HG02642 (cell line): ENCODE measurements around the gene INPP5D.
"Not testable (repeated sequence)": the region's sequence is repeated elsewhere in the genome, so short reads cannot be mapped to it uniquely, and the experiment has no call there.

Source experiments
- ATAC-seq: cut with Tn5 transposase; IDR thresholded peaks from one replicate; pipeline ENCODE4 v1.9.1; 2021; ENCODE audit warnings: mild to moderate bottlenecking; ENCODE audit not compliant: unreplicated experiment, poor library complexity

The INPP5D gene

DNA sequence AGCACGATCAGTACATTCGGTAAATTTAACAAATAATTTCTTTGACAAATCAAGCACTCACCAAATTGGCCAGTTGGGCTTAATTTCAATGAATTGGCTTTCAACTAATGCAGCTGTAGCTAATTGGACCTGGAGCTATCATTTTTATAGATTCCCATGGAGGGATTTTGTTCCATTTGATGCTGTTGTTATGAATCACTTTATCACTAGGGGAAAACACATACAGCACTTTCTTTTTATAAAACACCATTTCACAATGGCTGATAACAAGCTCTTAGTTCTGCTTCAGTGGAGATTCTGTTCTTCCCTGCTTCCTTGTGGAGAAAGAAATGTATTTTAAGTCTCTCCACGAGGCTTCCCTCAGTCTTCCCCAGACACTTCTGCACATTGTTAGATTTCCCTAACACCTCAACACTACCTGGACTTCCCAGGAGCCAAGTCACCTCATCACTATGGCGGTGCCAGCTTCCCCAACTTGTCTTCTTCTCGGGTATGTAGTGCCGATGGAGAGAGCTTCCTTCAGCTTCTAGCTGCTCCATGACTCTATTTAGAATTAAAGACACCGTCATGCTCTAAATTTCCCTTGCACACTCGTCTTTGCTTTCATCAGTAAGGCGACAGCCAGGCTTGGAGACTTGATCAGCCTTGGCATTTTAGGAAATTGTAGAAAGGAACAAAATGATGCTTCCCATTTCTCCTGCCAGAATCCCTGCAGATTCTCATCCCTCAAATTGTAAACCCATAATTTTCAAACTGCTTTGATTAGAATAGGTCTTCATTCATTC lies 72.0 kb downstream of the INPP5D start:
- ATAC-seq: no peak

DNA sequence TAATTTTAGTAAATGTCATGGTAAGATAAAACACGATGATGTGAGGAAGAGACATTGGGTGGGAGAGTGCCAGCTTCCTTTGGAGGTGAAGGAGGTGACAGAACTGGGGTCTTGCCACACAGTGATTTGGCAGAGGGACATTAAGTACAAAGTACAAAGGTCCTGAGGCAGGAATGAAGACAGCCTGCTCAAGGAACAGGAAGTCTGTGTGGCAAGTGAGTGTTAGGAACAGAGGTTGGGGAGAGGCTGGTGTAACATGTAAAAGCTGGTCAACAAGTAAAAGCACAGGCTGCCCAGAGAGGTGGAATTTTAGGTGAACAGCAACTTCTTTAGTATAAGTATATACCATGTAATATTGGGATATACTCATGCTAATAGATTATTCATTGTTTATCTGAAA lies 73.1 kb downstream of the INPP5D start:
- ATAC-seq: no peak

DNA sequence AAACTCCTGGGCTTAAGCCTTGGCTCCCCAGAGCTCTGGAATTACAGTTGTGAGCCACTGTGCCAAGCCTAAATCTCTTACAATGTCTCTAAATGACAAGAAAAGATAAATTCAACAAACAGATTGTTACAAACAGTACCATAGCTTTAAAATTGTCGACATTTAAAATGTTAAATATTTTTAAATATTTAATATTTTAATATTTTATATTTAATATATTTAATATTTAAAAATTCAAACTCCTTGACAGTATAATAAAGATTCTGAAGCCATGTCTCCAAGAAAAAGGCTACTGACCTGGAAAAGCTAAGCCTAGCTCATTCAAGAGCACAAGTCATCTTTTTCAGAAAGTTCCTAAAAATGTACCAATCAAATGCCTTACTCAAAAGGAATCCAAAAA lies 75.3 kb downstream of the INPP5D start:
- no peak for ATAC-seq

- ATAC-seq: no peak
Measured at GRCh38 chr2:233137040-233137439, 76.9 kb downstream of the INPP5D start.

DNA sequence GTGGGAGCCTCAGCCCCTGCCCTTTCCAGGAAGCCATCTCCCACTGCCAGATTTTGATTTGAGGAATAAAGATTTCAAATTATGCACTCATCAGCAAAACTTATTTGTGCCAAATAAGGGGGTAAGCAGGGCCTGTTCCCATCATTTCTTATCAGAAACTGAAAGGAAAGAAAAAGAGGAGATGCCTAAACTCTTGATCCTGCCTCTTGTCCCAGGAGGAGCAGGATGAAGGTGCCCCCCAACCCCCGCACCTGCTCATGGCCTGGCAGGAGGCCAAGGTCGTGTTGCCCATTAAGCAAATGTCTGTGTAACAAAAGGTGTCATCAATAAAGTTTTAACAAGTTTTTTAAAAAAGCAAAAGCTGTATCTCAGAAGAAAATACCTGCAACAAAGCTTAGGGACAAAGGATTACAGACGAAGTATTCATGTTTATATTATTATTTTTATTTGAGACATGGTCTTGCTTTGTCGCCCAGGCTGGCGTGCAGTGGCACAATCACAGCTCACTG lies 80.0 kb downstream of the INPP5D start:
- no peak for ATAC-seq

- no peak for ATAC-seq
Measured at GRCh38 chr2:233140978-233141377, 80.8 kb downstream of the INPP5D start.

- ATAC-seq: no peak
Measured at GRCh38 chr2:233141901-233142300, 81.8 kb downstream of the INPP5D start.

DNA sequence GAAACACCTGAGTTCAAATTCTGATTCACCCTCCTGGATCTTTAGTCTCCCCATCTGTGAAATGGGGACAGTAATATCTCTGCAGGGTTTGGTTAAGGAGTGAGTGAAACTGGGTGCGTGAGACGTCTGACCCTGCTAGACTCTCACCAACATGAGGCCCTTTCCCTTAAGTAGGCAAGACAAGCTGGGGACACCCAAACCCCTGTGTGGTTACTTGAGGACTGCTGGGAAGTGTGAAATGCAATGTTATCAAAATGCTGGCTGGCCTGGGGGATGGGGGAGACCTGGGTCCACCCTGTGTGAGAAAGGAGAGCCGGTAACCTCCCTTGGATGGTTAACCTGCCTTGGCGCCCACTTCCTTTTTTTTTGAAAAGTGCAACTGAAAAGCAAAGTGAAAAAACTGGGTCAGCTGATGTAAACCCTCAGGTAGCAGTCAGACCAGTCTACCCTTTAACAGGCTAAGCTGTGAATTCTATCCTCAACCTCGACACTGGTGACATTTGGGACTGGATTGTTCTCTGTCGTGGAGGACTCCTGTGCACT lies 82.3 kb downstream of the INPP5D start:
- ATAC-seq: peak; percentile 74

DNA sequence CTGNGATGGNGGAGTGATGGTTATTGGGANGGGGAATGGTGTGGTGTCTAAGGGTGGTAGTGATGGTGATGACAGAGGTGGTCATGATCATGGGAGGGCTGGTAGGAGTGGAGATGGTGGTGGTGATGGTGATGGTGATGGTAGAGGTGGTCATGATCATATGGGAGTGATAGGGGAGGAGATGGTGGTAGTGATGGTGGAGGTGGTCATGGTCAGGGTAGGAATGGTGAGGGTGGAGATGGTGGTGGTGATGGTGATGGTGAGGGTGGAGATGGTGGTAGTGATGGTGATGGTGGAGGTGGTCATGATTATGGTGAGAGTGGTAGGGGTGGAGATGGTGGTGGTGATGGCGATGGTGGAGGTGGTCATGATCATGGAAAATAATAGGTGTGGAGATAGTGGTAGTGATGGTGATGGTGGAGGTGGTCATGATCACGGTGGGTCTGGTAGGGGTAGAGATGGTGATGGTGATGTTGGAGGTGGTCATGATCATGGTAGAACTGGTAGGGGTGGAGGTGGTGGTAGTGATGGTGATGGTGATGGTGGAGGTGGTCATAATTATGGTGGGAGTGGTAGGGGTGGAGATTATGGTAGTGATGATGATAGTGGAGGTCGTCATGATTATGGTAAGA lies 83.7 kb downstream of the INPP5D start:
- no peak for ATAC-seq

GRCh38 chr2:233145726-233146125 lies 85.6 kb downstream of the INPP5D start:
- no peak for ATAC-seq

- ATAC-seq: no peak
Measured at GRCh38 chr2:233146194-233146593, 86.1 kb downstream of the INPP5D start.

DNA sequence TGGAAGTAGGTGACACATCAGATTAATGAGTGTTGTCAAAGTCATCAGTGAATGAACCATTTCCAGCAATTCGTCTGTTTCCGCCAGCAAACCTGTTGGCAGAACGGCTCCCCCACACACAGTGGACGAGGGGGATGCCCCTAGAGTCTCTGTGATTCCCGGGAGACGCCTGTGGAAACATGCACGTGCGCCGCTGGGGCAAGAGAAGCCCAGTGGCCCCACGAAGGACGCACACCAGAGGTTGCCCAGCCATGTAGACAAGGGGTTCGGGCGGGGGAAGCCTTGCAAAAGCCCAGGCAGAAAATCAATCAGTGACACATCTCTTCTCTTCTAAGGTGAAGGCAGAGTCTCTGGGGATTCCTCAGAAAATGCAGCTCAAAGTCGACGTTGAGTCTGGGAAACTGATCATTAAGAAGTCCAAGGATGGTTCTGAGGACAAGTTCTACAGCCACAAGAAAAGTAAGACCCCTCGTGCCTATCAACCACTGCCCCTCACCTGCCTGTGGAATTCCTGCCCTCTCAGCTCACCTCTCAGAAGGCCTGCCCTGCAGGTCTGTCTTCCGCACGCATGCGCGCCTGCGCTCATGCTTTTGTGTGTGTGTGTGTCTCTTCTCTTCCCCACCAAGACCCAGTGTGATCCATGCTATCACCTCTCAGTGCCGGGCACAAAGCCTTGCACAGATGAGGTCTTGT lies 87.1 kb downstream of the INPP5D start:
- no peak for ATAC-seq

DNA sequence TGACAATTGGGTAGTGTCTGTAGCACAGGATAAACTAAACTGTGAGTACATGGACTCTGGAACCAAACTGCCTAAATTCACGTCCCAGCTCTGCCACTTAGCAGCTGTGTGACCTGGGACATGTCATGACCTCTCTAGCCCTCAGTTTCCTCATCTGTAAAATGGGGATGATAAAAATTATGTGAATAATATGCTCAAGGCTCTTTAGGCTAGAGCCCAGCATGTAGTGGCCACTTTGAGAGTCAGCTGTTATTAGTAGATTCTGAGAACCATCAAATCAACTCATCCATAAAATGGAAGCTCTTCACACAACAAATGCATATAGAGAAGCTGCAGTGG lies 87.7 kb downstream of the INPP5D start:
- ATAC-seq: no peak

- ATAC-seq: no peak
Measured at GRCh38 chr2:233148354-233148753, 88.2 kb downstream of the INPP5D start.

- ATAC-seq: no peak
Measured at GRCh38 chr2:233152541-233152940, 92.4 kb downstream of the INPP5D start.

- ATAC-seq: no peak
Measured at GRCh38 chr2:233153146-233153798, 93.1 kb downstream of the INPP5D start.

DNA sequence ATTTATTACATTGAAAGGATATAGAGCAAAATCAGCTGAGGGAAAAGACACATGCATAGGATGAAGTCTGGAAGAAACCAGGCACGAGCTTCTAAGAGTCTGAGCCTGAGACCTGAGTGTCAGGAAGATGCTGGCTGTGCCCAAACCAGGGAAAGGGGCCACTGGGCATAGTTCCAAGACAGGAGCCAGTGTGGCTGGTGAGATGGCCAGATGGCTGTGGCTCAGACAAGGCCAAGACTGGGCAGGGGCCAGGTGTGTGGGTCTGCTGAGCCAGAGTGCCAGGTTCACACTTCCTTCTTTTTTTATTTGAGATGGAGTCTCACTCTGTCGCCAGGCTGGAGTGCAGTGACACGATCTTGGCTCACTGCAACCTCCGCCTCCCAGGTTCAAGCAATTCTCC lies 95.9 kb downstream of the INPP5D start:
- no peak for ATAC-seq

- not testable (repeated sequence) for ATAC-seq
Measured at GRCh38 chr2:233156461-233156860, 96.3 kb downstream of the INPP5D start.

- no peak for ATAC-seq
Measured at GRCh38 chr2:233161730-233162129, 101.6 kb downstream of the INPP5D start.

GRCh38 chr2:233162770-233163169 lies 102.6 kb downstream of the INPP5D start:
- ATAC-seq: no peak
